ENCODE measurements around the gene CLEC17A. TPM values are rescaled to one million over a fixed set of nuclear protein-coding genes. Genes with fewer than 3 reads are reported as not detected.

CLEC17A gene
- total RNA-seq, 2 experiments from 2014 or later: 27.4 to 51.1 TPM

- H2AFZ ChIP-seq (ENCODE audit: low read length): no peak overlapping the region
- no peaks in the 10 kb centered on the region for H4K20me1 ChIP-seq (ENCODE audit: insufficient read depth, low read length)
- no peak for DNase-seq (ENCODE audit: low spot score)
- CTCF ChIA-PET (ENCODE audit: unreplicated experiment): no interaction called here
- TF ChIP-seq EZH2phosphoT487 (IDR thresholded peaks at IDR 0.05; ENCODE audit: borderline replicate concordance, low read depth, low read length) (no peak), CTCF (conservative IDR thresholded peaks at IDR 0.05; ENCODE audit: low read length) (no peak)
- no peaks in the 10 kb centered on the region for H3K9me3 ChIP-seq (ENCODE audit: low read length)
- POLR2A ChIA-PET: no interaction called here
- H3K27ac ChIP-seq (ENCODE audit: low read depth, low read length, poor library complexity, severe bottlenecking): no peak overlapping the region
- no peaks in the 10 kb centered on the region for H3K9me2 ChIP-seq (ENCODE audit: insufficient read depth, low read length)
- no peaks in the 10 kb centered on the region for H3K4me1 ChIP-seq (ENCODE audit: insufficient read depth, low read length, poor library complexity, severe bottlenecking)
- H3K79me2 ChIP-seq (ENCODE audit: insufficient read depth, low read depth, low read length): no peaks in the 10 kb centered on the region
- H3K4me3 ChIP-seq (ENCODE audit: low read depth, low read length, poor library complexity, severe bottlenecking): no peak overlapping the region
- H3K36me3 ChIP-seq (ENCODE audit: insufficient read depth, low read length): no peaks in the 10 kb centered on the region
- no peak overlapping the region for H3K4me2 ChIP-seq (ENCODE audit: low read length)
- intact Hi-C loops (cut with micrococcal nuclease; ENCODE audit: unreplicated experiment): no loop called here
- BruUV-seq (replicated peaks): no TSS peak
Measured at GRCh38 chr19:14648506-14648905, 65.6 kb downstream of the CLEC17A start.

DNA sequence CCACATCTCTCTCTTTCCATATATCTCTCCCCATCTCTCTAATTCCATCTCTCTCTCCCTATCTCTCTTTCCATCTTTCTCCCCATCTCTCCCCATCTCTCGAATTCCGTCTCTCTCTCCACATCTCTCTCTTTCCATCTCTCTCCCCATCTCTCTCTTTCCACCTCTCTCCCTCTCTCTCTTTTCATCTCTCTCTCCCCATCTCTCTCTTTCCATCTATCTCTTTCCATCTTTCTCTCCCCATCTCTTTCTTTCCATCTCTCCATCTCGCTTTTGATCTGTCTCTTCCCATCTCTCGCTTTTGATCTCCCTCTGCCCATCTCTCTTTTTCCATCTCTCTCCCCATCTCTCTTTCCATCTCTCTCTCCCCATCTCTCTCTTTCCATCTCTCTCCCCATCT lies 66.1 kb downstream of the CLEC17A start:
- Histone ChIP-seq H3K9me2 (ENCODE audit: insufficient read depth, low read length) (no peaks in the 10 kb centered on the region), H4K20me1 (ENCODE audit: insufficient read depth, low read length) (no peaks in the 10 kb centered on the region), H3K9me3 (ENCODE audit: low read length) (no peaks in the 10 kb centered on the region), H3K36me3 (ENCODE audit: insufficient read depth, low read length) (no peaks in the 10 kb centered on the region), H3K4me3 (ENCODE audit: low read depth, low read length, poor library complexity, severe bottlenecking) (no peak overlapping the region), H3K4me1 (ENCODE audit: insufficient read depth, low read length, poor library complexity, severe bottlenecking) (no peaks in the 10 kb centered on the region), H3K4me2 (ENCODE audit: low read length) (no peak overlapping the region), H3K27ac (ENCODE audit: low read depth, low read length, poor library complexity, severe bottlenecking) (no peak overlapping the region), H2AFZ (ENCODE audit: low read length) (no peak overlapping the region), H3K79me2 (ENCODE audit: insufficient read depth, low read depth, low read length) (no peaks in the 10 kb centered on the region)
- no peak for DNase-seq (ENCODE audit: low spot score)
- TF ChIP-seq EZH2phosphoT487 (IDR thresholded peaks at IDR 0.05; ENCODE audit: borderline replicate concordance, low read depth, low read length) (no peak), CTCF (conservative IDR thresholded peaks at IDR 0.05; ENCODE audit: low read length) (no peak)
- intact Hi-C loops (cut with micrococcal nuclease; ENCODE audit: unreplicated experiment): no loop called here
- POLR2A ChIA-PET: no interaction called here
- CTCF ChIA-PET (ENCODE audit: unreplicated experiment): no interaction called here
- BruUV-seq (replicated peaks): no TSS peak

GRCh38 chr19:14650161-14650560 lies 67.3 kb downstream of the CLEC17A start:
- no TSS peak for BruUV-seq (replicated peaks)
- Histone ChIP-seq H2AFZ (ENCODE audit: low read length) (no peak overlapping the region), H3K79me2 (ENCODE audit: insufficient read depth, low read depth, low read length) (no peaks in the 10 kb centered on the region), H3K27ac (ENCODE audit: low read depth, low read length, poor library complexity, severe bottlenecking) (no peak overlapping the region), H4K20me1 (ENCODE audit: insufficient read depth, low read length) (no peaks in the 10 kb centered on the region), H3K36me3 (ENCODE audit: insufficient read depth, low read length) (no peaks in the 10 kb centered on the region), H3K9me3 (ENCODE audit: low read length) (no peaks in the 10 kb centered on the region), H3K4me3 (ENCODE audit: low read depth, low read length, poor library complexity, severe bottlenecking) (no peak overlapping the region), H3K4me2 (ENCODE audit: low read length) (no peak overlapping the region), H3K4me1 (ENCODE audit: insufficient read depth, low read length, poor library complexity, severe bottlenecking) (no peaks in the 10 kb centered on the region), H3K9me2 (ENCODE audit: insufficient read depth, low read length) (no peaks in the 10 kb centered on the region)
- DNase-seq (ENCODE audit: low spot score): no peak
- intact Hi-C loops (cut with micrococcal nuclease; ENCODE audit: unreplicated experiment): no loop called here
- no peak for TF ChIP-seq EZH2phosphoT487 (IDR thresholded peaks at IDR 0.05; ENCODE audit: borderline replicate concordance, low read depth, low read length)
- no peak for TF ChIP-seq CTCF (conservative IDR thresholded peaks at IDR 0.05; ENCODE audit: low read length)
- POLR2A ChIA-PET: no interaction called here
- CTCF ChIA-PET (ENCODE audit: unreplicated experiment): no interaction called here

Data from OCI-LY7 (cell line).